ENCODE results near the gene CRHBP.

GRCh38 chr5:76964060-76964459 is 11.2 kb downstream of the CRHBP start:
- TF ChIP-seq CTCF (IDR thresholded peaks at IDR 0.05; ENCODE audit: poor library complexity) (no peak), EZH2 (IDR thresholded peaks at IDR 0.05; ENCODE audit: borderline replicate concordance) (no peak), EZH2phosphoT487 (IDR thresholded peaks at IDR 0.05; ENCODE audit: low read depth, severe bottlenecking, unreplicated experiment) (no peak)

Data from hepatocyte (in vitro differentiated cells).